Measurements from ENCODE around the gene SEPTIN3. TPM values are rescaled to one million over a fixed set of nuclear protein-coding genes. Genes with fewer than 3 reads are reported as not detected.

Gene SEPTIN3
- total RNA-seq, result 180 TPM

GRCh38 chr22:41969110-41969646 lies at the start of gene SEPTIN3:
Gene SEPTIN3 (plus strand): TSS chr22:41969443. CDS start chr22:41971493, 2,050 bp downstream.

GRCh38 chr22:41946629-41947423 lies 22.4 kb upstream of the SEPTIN3 start, which contains the start of gene CENPM:
Gene CENPM (minus strand): TSS chr22:41947152. CDS start chr22:41947076, 76 bp downstream.

GRCh38 chr22:41951898-41952474 lies 17.3 kb upstream of the SEPTIN3 start, which contains the start of gene SMIM45:
Gene SMIM45 (plus strand): TSS chr22:41952150.

GRCh38 chr22:41998361-41999261 lies 29.4 kb downstream of the SEPTIN3 start, which contains the start of gene WBP2NL:
Gene WBP2NL (plus strand): TSS chr22:41998788. CDS start chr22:41998819, 31 bp downstream.

Other genes with a start within 250 kb of the SEPTIN3 start
- 18.9 TPM for gene CCDC134, start 168.8 kb upstream of the SEPTIN3 start, total RNA-seq
- 74.7 TPM for gene SREBF2, start 136.3 kb upstream of the SEPTIN3 start, total RNA-seq
- not detected for gene SHISA8, start 54.4 kb upstream of the SEPTIN3 start, total RNA-seq
- gene TNFRSF13C, start 42.6 kb upstream of the SEPTIN3 start, total RNA-seq, result 0.46 TPM
- 8.1 TPM for gene CENPM, start 22.3 kb upstream of the SEPTIN3 start, total RNA-seq
- 4.2 TPM for gene WBP2NL, start 29.3 kb downstream of the SEPTIN3 start, total RNA-seq
- gene NAGA, start 101.4 kb downstream of the SEPTIN3 start, total RNA-seq, result 17.1 TPM
- 3.5 TPM for gene PHETA2, start 104.8 kb downstream of the SEPTIN3 start, total RNA-seq
- gene SMDT1, start 110.3 kb downstream of the SEPTIN3 start, total RNA-seq, result 19.1 TPM
- 59.1 TPM for gene NDUFA6, start 121.3 kb downstream of the SEPTIN3 start, total RNA-seq
- gene CYP2D6, start 161.4 kb downstream of the SEPTIN3 start, total RNA-seq, result 4.2 TPM